22Rv1 (cell line): ENCODE data around the gene EXOC2.

Source experiments
- H3K27ac ChIP-seq: fragments of 450-650 bp; 2 replicates; pipeline ENCODE4 v1.5.1; 2017
- CTCF ChIP-seq: fragments of 450-650 bp; IDR thresholded peaks from 2 replicates; pipeline ENCODE4 v1.5.1; 2017; ENCODE audit warnings: mild to moderate bottlenecking
- ZFX ChIP-seq: fragments of 450-650 bp; IDR thresholded peaks from 2 replicates; pipeline ENCODE4 v1.6.1; 2017; ENCODE audit warnings: antibody characterized with exemption, borderline replicate concordance

EXOC2 gene

GRCh38 chr6:492816-493414 lies 200.0 kb downstream of the EXOC2 start:
- H3K27ac ChIP-seq = no peak overlapping the region
- TF ChIP-seq CTCF (no peak), ZFX (no peak)

GRCh38 chr6:492178-492577 lies 200.8 kb downstream of the EXOC2 start:
- no peak overlapping the region for H3K27ac ChIP-seq
- no peak for TF ChIP-seq CTCF
- TF ChIP-seq ZFX = no peak

- TF ChIP-seq CTCF (no peak), ZFX (no peak)
- no peak overlapping the region for H3K27ac ChIP-seq
Observed at GRCh38 chr6:491233-491632, 201.7 kb downstream of the EXOC2 start.

- TF ChIP-seq CTCF (no peak), ZFX (no peak)
- no peak overlapping the region for H3K27ac ChIP-seq
Observed at GRCh38 chr6:490251-491037, 202.5 kb downstream of the EXOC2 start.

GRCh38 chr6:489762-490161 lies 203.2 kb downstream of the EXOC2 start:
- H3K27ac ChIP-seq = no peak overlapping the region
- TF ChIP-seq ZFX = no peak

- no peak for TF ChIP-seq ZFX
- no peak for TF ChIP-seq CTCF
- H3K27ac ChIP-seq = no peak overlapping the region
Observed at GRCh38 chr6:489001-489400, 203.9 kb downstream of the EXOC2 start.

- TF ChIP-seq CTCF (no peak), ZFX (no peak)
- H3K27ac ChIP-seq = no peak overlapping the region
Observed at GRCh38 chr6:487956-488355, 205.0 kb downstream of the EXOC2 start.
